Cardiac fibroblast (primary cell): ENCODE results near the gene KLF2.
"Not testable (repeated sequence)": the region's sequence is repeated elsewhere in the genome, so short reads cannot be mapped to it uniquely, and the experiment has no call there.

Experiments
- DNase-seq, 2 donors: peaks; one replicate each; pipeline versions ENCODE4 v3.0.0 to v3.0.0-alpha.2; 2010; ENCODE audit warnings: low read depth in 2 of 2
- H3K4me3 ChIP-seq, 2 donors: replicated peaks in 1 of 2; 1 replicate in 1 of 2; 2 replicates in 1 of 2; pipeline ENCODE4 v1.5.1; 2011; ENCODE audit warnings: low read depth in 2 of 2, low read length in 2 of 2, mild to moderate bottlenecking in 2 of 2, moderate library complexity in 1 of 2
- TF ChIP-seq, protein P1 (sequence below): IDR thresholded peaks from one replicate; pipeline ENCODE4 v1.5.1; 2011; ENCODE audit warnings: low read depth, mild to moderate bottlenecking, low read length, inconsistent platforms

The KLF2 gene

GRCh38 chr19:16297575-16298178 is 26.9 kb upstream of the KLF2 start:
- TF ChIP-seq, protein P1, sequence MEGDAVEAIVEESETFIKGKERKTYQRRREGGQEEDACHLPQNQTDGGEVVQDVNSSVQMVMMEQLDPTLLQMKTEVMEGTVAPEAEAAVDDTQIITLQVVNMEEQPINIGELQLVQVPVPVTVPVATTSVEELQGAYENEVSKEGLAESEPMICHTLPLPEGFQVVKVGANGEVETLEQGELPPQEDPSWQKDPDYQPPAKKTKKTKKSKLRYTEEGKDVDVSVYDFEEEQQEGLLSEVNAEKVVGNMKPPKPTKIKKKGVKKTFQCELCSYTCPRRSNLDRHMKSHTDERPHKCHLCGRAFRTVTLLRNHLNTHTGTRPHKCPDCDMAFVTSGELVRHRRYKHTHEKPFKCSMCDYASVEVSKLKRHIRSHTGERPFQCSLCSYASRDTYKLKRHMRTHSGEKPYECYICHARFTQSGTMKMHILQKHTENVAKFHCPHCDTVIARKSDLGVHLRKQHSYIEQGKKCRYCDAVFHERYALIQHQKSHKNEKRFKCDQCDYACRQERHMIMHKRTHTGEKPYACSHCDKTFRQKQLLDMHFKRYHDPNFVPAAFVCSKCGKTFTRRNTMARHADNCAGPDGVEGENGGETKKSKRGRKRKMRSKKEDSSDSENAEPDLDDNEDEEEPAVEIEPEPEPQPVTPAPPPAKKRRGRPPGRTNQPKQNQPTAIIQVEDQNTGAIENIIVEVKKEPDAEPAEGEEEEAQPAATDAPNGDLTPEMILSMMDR, result no peak
- no peak for DNase-seq
- no peak overlapping the region for H3K4me3 ChIP-seq

DNA sequence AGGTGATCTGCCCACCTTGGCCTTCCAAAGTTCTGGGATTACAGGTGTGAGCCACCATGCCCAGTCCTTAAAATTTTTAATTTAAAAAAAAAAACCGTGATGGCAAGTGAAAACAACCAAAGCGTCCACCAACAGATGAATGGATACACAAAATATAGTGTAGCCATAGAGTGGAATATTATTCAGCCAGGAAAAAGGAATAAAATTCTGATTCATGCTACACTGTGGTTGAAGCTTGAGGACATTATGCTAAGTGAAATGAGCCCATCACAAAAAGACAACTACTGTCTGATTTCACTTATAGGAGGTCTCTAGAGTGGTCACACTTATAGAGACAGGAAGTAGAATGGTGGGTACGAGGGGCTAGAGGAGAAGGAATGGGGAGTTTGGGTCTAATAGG is 26.3 kb upstream of the KLF2 start:
- TF ChIP-seq, protein P1, result no peak
- H3K4me3 ChIP-seq, result no peak overlapping the region
- DNase-seq, result no peak

- H3K4me3 ChIP-seq, result no peak overlapping the region
- peak in 1 of 2 donors; percentile 64 for DNase-seq
- TF ChIP-seq, protein P1, result no peak
Observed at GRCh38 chr19:16301999-16302694, 22.5 kb upstream of the KLF2 start.

- TF ChIP-seq, protein P1, result no peak
Observed at GRCh38 chr19:16303755-16304154, 20.9 kb upstream of the KLF2 start.

GRCh38 chr19:16304511-16304910 is 20.1 kb upstream of the KLF2 start:
- H3K4me3 ChIP-seq, DNase-seq: not testable (repeated sequence)

More at GRCh38 chr19:16303755-16304154, 20.9 kb upstream of the KLF2 start:
- DNase-seq, result peak; percentile 36 to 81
- no peak overlapping the region for H3K4me3 ChIP-seq

DNA sequence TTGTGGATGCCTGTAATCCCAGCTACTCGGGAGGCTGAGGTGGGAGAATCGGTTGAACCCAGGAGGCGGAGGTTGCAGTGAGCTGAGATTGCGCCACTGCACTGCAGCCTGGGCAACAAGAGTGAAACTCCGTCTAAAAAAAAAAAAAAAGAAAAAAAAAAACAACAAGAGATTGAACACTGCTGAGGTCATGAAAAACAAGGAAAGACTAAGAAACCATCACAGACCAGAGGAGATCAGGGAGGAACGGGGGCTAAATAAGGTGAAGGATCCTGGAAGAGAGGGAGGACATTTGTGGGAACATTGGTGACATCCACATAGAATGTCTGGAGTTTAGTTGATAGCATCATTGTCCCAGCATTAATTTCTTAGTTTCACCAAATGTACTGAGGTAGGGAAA is 19.6 kb upstream of the KLF2 start:
- DNase-seq, H3K4me3 ChIP-seq: not testable (repeated sequence)

DNA sequence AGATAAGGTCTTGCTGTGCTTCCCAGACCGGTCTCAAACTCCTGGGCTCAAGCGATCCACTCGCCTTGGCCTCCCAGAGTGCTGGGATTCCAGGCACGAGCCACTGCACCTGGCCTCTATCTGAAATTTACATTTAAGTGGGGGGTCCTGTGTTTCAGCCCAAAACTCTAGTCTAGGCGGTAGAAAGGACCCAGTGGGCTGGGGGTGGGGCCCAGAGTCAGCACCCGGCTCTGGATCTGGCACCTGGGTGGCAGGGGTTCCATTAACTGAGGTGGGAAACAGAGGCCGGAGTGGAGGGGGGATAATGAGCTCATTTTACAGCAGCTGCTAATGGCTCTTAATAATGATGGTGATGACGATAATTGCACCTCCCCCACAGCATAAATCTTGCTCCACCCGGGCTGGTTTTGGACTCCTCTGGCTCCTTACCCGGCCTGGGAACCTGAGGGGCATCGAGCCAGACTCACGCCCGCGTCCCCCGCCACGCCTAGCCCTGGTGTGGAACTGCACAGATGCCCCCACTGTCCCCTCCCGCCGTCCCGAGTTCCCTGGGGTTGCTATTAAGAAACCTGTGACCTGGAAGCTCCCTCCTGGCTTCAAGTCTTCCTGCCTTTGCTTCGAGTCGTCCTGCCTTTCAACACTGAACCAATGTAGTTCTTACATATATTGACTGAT is 17.8 kb upstream of the KLF2 start:
- DNase-seq, result no peak
- H3K4me3 ChIP-seq, result no peak overlapping the region
- TF ChIP-seq, protein P1, result no peak
